Right atrium auricular region (tissue), 2 donors: Measurements from ENCODE around the gene ZNF512B. TPM values are rescaled to one million over a fixed set of nuclear protein-coding genes. Genes with fewer than 3 reads are reported as not detected.

Experiments
- DNase-seq: peaks from one replicate; pipeline ENCODE4 v3.0.0-alpha.2; 2019; ENCODE audit warnings: low spot score
- H3K27ac ChIP-seq, 2 donors: fragments of 200-600 bp; sonication (generic); 1 replicate in 1 of 2; 2 replicates in 1 of 2; pipeline ENCODE4 v1.5.1; 2016 to 2019
- H3K27me3 ChIP-seq, 2 donors: fragments of 200-600 bp; sonication (generic); one replicate each; pipeline versions ENCODE4 v1.5.1 to v1.6.0; 2017 to 2019
- H3K36me3 ChIP-seq: fragments of 200-600 bp; sonication (generic); one replicate; pipeline ENCODE4 v1.5.1; 2016
- H3K4me1 ChIP-seq, 2 donors: fragments of 200-600 bp; sonication (generic); one replicate each; pipeline versions ENCODE4 v1.5.1 to v1.6.0; 2017 to 2019
- H3K4me3 ChIP-seq, 2 donors: fragments of 200-600 bp; sonication (generic); 1 replicate in 1 of 2; 2 replicates in 1 of 2; pipeline ENCODE4 v1.5.1; 2017 to 2019; ENCODE audit warnings: mild to moderate bottlenecking in 1 of 2, moderate library complexity in 1 of 2
- H3K9me3 ChIP-seq, 2 donors: fragments of 200-600 bp; sonication (generic); one replicate each; pipeline ENCODE4 v1.5.1; 2019
- CTCF ChIP-seq, 2 donors: fragments of 200-600 bp; sonication (generic); IDR thresholded peaks; one replicate each; pipeline ENCODE4 v1.5.1; 2019; ENCODE audit warnings: antibody characterized with exemption in 2 of 2
- total RNA-seq, 2 donors: library from RNA; depleted of rRNA; stranded (reverse); fragments of >200 nt; gene quantifications; one replicate each; pipeline ENCODE4 v1.1.0, GENCODE V29; 2016

Gene ZNF512B
- total RNA-seq, 2 donors from 2014 or later, result 7.0 to 8.3 TPM

- peak overlapping the region; percentile 51 to 63 for H3K27ac ChIP-seq
- no peaks in the 10 kb centered on the region for H3K27me3 ChIP-seq
- peaks cover 20% of the 10 kb centered on the region for H3K36me3 ChIP-seq
- peak overlapping the region in 1 of 2 donors; percentile 98 for H3K4me3 ChIP-seq
- DNase-seq, result no peak
- peaks cover 0 to 43% of the 10 kb centered on the region in 2 donors for H3K4me1 ChIP-seq
- H3K9me3 ChIP-seq, result no peaks in the 10 kb centered on the region
- no peak for TF ChIP-seq CTCF (IDR thresholded peaks at IDR 0.05)
Observed at GRCh38 chr20:63957690-63958441, 11.9 kb downstream of the ZNF512B start.

- Histone ChIP-seq H3K4me1 (peaks cover 0 to 50% of the 10 kb centered on the region in 2 donors), H3K27me3 (no peaks in the 10 kb centered on the region), H3K27ac (peak overlapping the region; percentile 51 to 63), H3K36me3 (peaks cover 13% of the 10 kb centered on the region), H3K9me3 (no peaks in the 10 kb centered on the region), H3K4me3 (peak overlapping the region; percentile 91 to 98)
- no peak for DNase-seq
- no peak for TF ChIP-seq CTCF (IDR thresholded peaks at IDR 0.05)
Observed at GRCh38 chr20:63957004-63957689, 12.6 kb downstream of the ZNF512B start.

- no peak for TF ChIP-seq CTCF (IDR thresholded peaks at IDR 0.05)
- peaks cover 10% of the 10 kb centered on the region for H3K36me3 ChIP-seq
- peak overlapping the region; percentile 91 to 98 for H3K4me3 ChIP-seq
- no peaks in the 10 kb centered on the region for H3K27me3 ChIP-seq
- no peaks in the 10 kb centered on the region for H3K9me3 ChIP-seq
- H3K4me1 ChIP-seq, result peaks cover 0 to 55% of the 10 kb centered on the region in 2 donors
- peak overlapping the region; percentile 51 to 63 for H3K27ac ChIP-seq
- no peak for DNase-seq
Observed at GRCh38 chr20:63956664-63957003, 13.1 kb downstream of the ZNF512B start.

GRCh38 chr20:63955827-63956663 lies 13.7 kb downstream of the ZNF512B start, which contains the start of gene UCKL1:
Gene UCKL1 (minus strand): TSS chr20:63956416. CDS start chr20:63956372, 44 bp downstream.
- DNase-seq, result peak; percentile 89
- H3K36me3 ChIP-seq, result peaks cover 10% of the 10 kb centered on the region
- peak within 1 kb of the TSS; percentile 88 to 98 for H3K27ac ChIP-seq
- H3K9me3 ChIP-seq, result no peaks in the 10 kb centered on the region
- peaks cover 0 to 61% of the 10 kb centered on the region in 2 donors for H3K4me1 ChIP-seq
- peak; percentile 3 to 6 for TF ChIP-seq CTCF (IDR thresholded peaks at IDR 0.05)
- no peaks in the 10 kb centered on the region for H3K27me3 ChIP-seq
- peak within 1 kb of the TSS; percentile 91 to 98 for H3K4me3 ChIP-seq

- peaks cover 0 to 68% of the 10 kb centered on the region in 2 donors for H3K4me1 ChIP-seq
- H3K9me3 ChIP-seq, result no peaks in the 10 kb centered on the region
- peak overlapping the region; percentile 88 to 98 for H3K27ac ChIP-seq
- peaks cover 10% of the 10 kb centered on the region for H3K36me3 ChIP-seq
- TF ChIP-seq CTCF (IDR thresholded peaks at IDR 0.05), result peak; percentile 32 to 69
- H3K27me3 ChIP-seq, result no peaks in the 10 kb centered on the region
- no peak for DNase-seq
- H3K4me3 ChIP-seq, result peak overlapping the region; percentile 91 to 98
Observed at GRCh38 chr20:63955281-63955826, 14.4 kb downstream of the ZNF512B start.
